Adrenal gland (tissue), 12 donors: ENCODE measurements around the gene SLC25A46. TPM values are rescaled to one million over a fixed set of nuclear protein-coding genes. Genes with fewer than 3 reads are reported as not detected.
A peak's percentile ranks its signal among the peaks of the same experiment; 100 is the strongest.
"Not testable (repeated sequence)": the region's sequence is repeated elsewhere in the genome, so short reads cannot be mapped to it uniquely, and the experiment has no call there.

Experiments used
- DNase-seq, 7 donors: peaks; one replicate each; pipeline ENCODE4 v3.0.0-alpha.2; 2019 to 2020
- H3K27ac ChIP-seq, 5 donors: fragments of 200-600 bp; sonication (generic) in 4 of 5; 1 replicate in 3 of 5; 2 replicates in 2 of 5; pipeline versions ENCODE4 v1.5.1 to v1.8.0; 2016 to 2020; ENCODE audit warnings: mild to moderate bottlenecking in 1 of 5
- H3K27me3 ChIP-seq: fragments of 200-600 bp; 2 replicates; pipeline ENCODE4 v1.8.0; 2021
- H3K36me3 ChIP-seq, 2 donors: fragments of 200-600 bp; replicated peaks in 1 of 2; 1 replicate in 1 of 2; 2 replicates in 1 of 2; pipeline versions ENCODE4 v1.5.1 to v1.8.0; 2018 to 2022
- H3K4me1 ChIP-seq, 2 donors: fragments of 200-600 bp; replicated peaks in 1 of 2; 1 replicate in 1 of 2; 2 replicates in 1 of 2; pipeline versions ENCODE4 v1.5.1 to v1.8.0; 2018 to 2021
- H3K4me3 ChIP-seq, 4 donors: fragments of 200-600 bp; sonication (generic) in 3 of 4; one replicate each; pipeline ENCODE4 v1.5.1; 2016 to 2018
- H3K9me3 ChIP-seq, 3 donors: fragments of 200-600 bp; sonication (generic) in 1 of 3; replicated peaks in 1 of 3; 1 replicate in 2 of 3; 2 replicates in 1 of 3; pipeline versions ENCODE4 v1.5.1 to v1.8.0; 2016 to 2021
- CTCF ChIP-seq, 6 experiments: fragments of 450-650 bp in 4 of 6; fragments of 200-600 bp in 2 of 6; sonication (generic) in 1 of 6; IDR thresholded peaks; 1 replicate in 5 of 6; 2 replicates in 1 of 6; pipeline versions ENCODE4 v1.5.1 to v1.8.0; 2016 to 2021; ENCODE audit warnings: antibody characterized with exemption in 6 of 6, mild to moderate bottlenecking in 2 of 6, moderate library complexity in 1 of 6
- POLR2A ChIP-seq, 2 donors: fragments of 450-650 bp; IDR thresholded peaks; one replicate each; pipeline ENCODE4 v1.6.1; 2017; ENCODE audit warnings: antibody characterized with exemption in 2 of 2, mild to moderate bottlenecking in 2 of 2, moderate library complexity in 1 of 2
- WGBS, 4 donors: extraction: QIAGEN DNeasy Blood & Tissue Kit in 2 of 4; methylation state at CpG; one replicate each; pipeline versions ENCODE4 v1.1.5 to v1.1.7; 2013 to 2017; 5-methylcytosine and 5-hydroxymethylcytosine counted together
- intact Hi-C, 2 donors: fragments of 100-400 bp; cut with DNase I; formaldehyde crosslinking; loops; one replicate each; pipeline versions ENCODE4 v1.14.1 to v1.15.0; 2022 to 2023
- polyA plus RNA-seq, 3 donors: library from polyadenylated mRNA; stranded (reverse); fragments of 200-250 nt in 2 of 3; fragments of 350-450 nt in 1 of 3; fragmentation: Illumina TruSeq in 1 of 3; extraction: RNeasy Lipid Tissue Mini Kit (QIAGEN cat#74804) in 1 of 3; gene quantifications; one replicate each; pipeline ENCODE4 v1.2.3, GENCODE V29; 2013 to 2014
- total RNA-seq, 9 donors: library from RNA; depleted of rRNA in 4 of 9; stranded (reverse); fragments of >200 nt in 4 of 9; fragments of 120-200 nt in 1 of 9; fragmentation: NEBNext Ultra II Directional in 1 of 9; extraction: Animal tissue kit (Norgen Biotek cat#: 25700) in 1 of 9; gene quantifications; one replicate each; pipeline versions ENCODE4 v1.1.0 to v1.2.4, GENCODE V29; 2013 to 2023
- donor health status: healthy with polysubstance abuse.
- donor health status: Bipolar disorder and iron deficiency.
- donor health status: DM: yes; HTN: yes; CAD: no.
- donor health status: DM: no; HTN: no; CAD: no.
- donor health status: DM: no; HTN: no; CAD: no.
- donor health status: DM: yes; HTN: yes; CAD: no.

The SLC25A46 gene
- total and polyA plus RNA-seq, 12 donors: 7.7 to 73.8 (median 53.3) TPM

DNA sequence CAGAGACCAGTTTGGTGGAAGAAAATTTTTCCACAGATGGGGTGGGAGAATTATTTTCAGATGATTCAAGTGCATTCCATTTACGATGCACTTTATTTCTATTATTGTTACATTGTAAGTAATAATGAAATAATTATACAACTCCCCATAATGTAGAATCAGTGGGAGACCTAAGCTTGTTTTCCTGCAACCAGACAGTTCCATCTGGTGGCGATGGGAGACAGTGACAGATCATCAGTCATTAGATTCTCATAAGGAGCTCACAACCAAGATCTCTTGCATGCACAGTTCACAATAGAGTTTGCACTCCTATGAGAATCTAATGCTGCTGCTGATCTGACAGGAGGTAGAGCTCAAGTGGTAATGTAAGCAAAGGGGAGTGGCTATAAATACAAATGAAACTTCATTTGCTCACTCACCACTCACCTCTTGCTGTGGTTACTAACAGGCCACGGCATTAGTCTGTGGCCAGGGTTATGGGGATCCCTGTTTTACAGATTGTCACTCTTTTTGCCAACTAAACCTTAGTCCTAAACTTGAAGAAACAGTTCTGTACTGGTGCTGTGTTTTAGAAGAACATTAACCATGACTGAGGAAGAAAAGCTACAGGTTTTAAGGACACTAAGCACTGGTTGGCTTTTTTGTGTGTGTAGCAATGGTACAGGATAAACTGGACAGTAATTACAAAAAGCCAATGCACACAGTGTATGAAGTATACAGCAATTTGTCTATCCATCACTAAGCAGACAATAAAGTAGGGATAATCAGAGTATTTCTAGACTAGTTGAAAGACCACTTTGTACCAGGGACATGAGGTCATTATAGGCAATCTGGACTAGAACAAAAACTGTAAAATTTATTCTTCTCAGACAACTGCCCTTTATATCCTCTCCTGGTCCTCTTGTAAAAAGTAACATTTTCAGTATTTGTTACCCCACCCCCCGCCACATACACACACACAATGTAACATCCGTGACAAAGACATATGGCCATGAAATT, 22.3 kb upstream of the SLC25A46 start:
- H3K4me3 ChIP-seq: no peak overlapping the region
- H3K4me1 ChIP-seq: no peaks in the 10 kb centered on the region
- no peaks in the 10 kb centered on the region for H3K9me3 ChIP-seq
- 73 to 92% (median 88%) methylated on average over 5 of the region's 5 CpGs for WGBS, 4 donors
- H3K36me3 ChIP-seq: no peaks in the 10 kb centered on the region
- intact Hi-C loops: no loop called here
- DNase-seq: no peak
- H3K27ac ChIP-seq: no peak overlapping the region
- no peaks in the 10 kb centered on the region for H3K27me3 ChIP-seq
- TF ChIP-seq CTCF (IDR thresholded peaks at IDR 0.05) (no peak), POLR2A (IDR thresholded peaks at IDR 0.05) (no peak)

GRCh38 chr5:110718311-110718710, 20.5 kb upstream of the SLC25A46 start:
- WGBS, 4 donors: 52 to 63% (median 61%) methylated on average over 2 of the region's 2 CpGs
- Histone ChIP-seq H3K36me3 (no peaks in the 10 kb centered on the region), H3K4me3 (no peak overlapping the region), H3K9me3 (no peaks in the 10 kb centered on the region), H3K27me3 (no peaks in the 10 kb centered on the region), H3K4me1 (no peaks in the 10 kb centered on the region), H3K27ac (no peak overlapping the region)
- intact Hi-C loops: no loop called here
- no peak for DNase-seq
- TF ChIP-seq POLR2A (IDR thresholded peaks at IDR 0.05) (no peak), CTCF (IDR thresholded peaks at IDR 0.05) (no peak)

GRCh38 chr5:110726249-110727024, 12.4 kb upstream of the SLC25A46 start, which contains the start of gene TMEM232:
TSS of gene TMEM232 (minus strand) at chr5:110726671. CDS start at chr5:110667352, 59,319 bp downstream.
- Histone ChIP-seq H3K36me3 (no peaks in the 10 kb centered on the region), H3K4me3 (peak within 1 kb of the TSS in 2 of 4 donors; percentile 21 to 49), H3K4me1 (no peaks in the 10 kb centered on the region), H3K27ac (peak within 1 kb of the TSS in 1 of 5 donors; percentile 35), H3K9me3 (no peaks in the 10 kb centered on the region), H3K27me3 (no peaks in the 10 kb centered on the region)
- peak; percentile 78 to 94 (median 85) for DNase-seq
- intact Hi-C loops: no loop called here
- 34 to 63% (median 38%) methylated on average over 17 of the region's 17 CpGs for WGBS, 4 donors
- no peak for TF ChIP-seq POLR2A (IDR thresholded peaks at IDR 0.05)
- TF ChIP-seq CTCF (IDR thresholded peaks at IDR 0.05): no peak

DNA sequence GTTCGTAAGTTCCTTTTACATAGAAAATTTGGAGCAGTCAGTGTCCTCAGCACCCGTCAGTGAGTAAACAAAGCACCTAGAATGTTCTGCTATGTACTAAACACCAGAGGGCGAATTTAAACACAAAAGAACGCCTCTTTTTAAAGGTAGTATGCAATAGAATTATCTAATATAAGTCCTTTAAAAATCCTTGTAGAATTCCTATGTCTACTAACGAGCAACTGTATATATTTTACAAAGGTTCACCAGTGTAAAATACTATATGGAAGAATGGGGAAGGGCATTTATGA, 11.8 kb upstream of the SLC25A46 start:
- no peaks in the 10 kb centered on the region for H3K4me1 ChIP-seq
- H3K27me3 ChIP-seq: no peaks in the 10 kb centered on the region
- H3K4me3 ChIP-seq: peak overlapping the region in 2 of 4 donors; percentile 21 to 49
- H3K36me3 ChIP-seq: no peaks in the 10 kb centered on the region
- intact Hi-C loops: no loop called here
- DNase-seq: no peak
- TF ChIP-seq POLR2A (IDR thresholded peaks at IDR 0.05): no peak
- peak in 1 of 6 experiments; percentile 33 for TF ChIP-seq CTCF (IDR thresholded peaks at IDR 0.05)
- H3K9me3 ChIP-seq: no peaks in the 10 kb centered on the region
- WGBS, 4 donors: 42 to 58% (median 50%) methylated on average over 5 of the region's 5 CpGs
- peak overlapping the region in 1 of 5 donors; percentile 35 for H3K27ac ChIP-seq

GRCh38 chr5:110731499-110731898, 7.3 kb upstream of the SLC25A46 start:
- H3K4me3 ChIP-seq, DNase-seq, H3K4me1 ChIP-seq, intact Hi-C loops, H3K9me3 ChIP-seq, H3K36me3 ChIP-seq, H3K27ac ChIP-seq, H3K27me3 ChIP-seq: not testable (repeated sequence)
- 92 to 100% (median 95%) methylated on average over 2 of the region's 2 CpGs; no CpG with 5 or more reads in 1 of the 4 donors for WGBS, 4 donors
